Fibroblast of mammary gland (primary cell): Measurements from ENCODE around the gene TMEM271.

Experiments
- DNase-seq: peaks from one replicate; pipeline ENCODE4 v3.0.0-alpha.2; 2010; ENCODE audit warnings: low read depth
- H3K4me3 ChIP-seq: 2 replicates; pipeline ENCODE4 v1.5.1; 2011; ENCODE audit warnings: low read depth, mild to moderate bottlenecking, low read length, moderate library complexity; ENCODE audit not compliant: control insufficient read depth
- CTCF ChIP-seq: conservative IDR thresholded peaks from 2 replicates; pipeline ENCODE4 v1.5.1; 2011; ENCODE audit warnings: low read depth, low read length, inconsistent platforms; ENCODE audit not compliant: control insufficient read depth, insufficient read depth

The TMEM271 gene

GRCh38 chr4:622071-622995, 46.2 kb upstream of the TMEM271 start:
- no peak overlapping the region for H3K4me3 ChIP-seq
- TF ChIP-seq CTCF: no peak
- DNase-seq: peak; percentile 19

- H3K4me3 ChIP-seq: no peak overlapping the region
- no peak for TF ChIP-seq CTCF
- no peak for DNase-seq
Observed at GRCh38 chr4:621296-622070, 45.4 kb upstream of the TMEM271 start.

- no peak overlapping the region for H3K4me3 ChIP-seq
- no peak for DNase-seq
- no peak for TF ChIP-seq CTCF
Observed at GRCh38 chr4:620851-621261, 44.8 kb upstream of the TMEM271 start.

- TF ChIP-seq CTCF: no peak
- H3K4me3 ChIP-seq: no peak overlapping the region
- DNase-seq: no peak
Observed at GRCh38 chr4:620201-620600, 44.1 kb upstream of the TMEM271 start.

GRCh38 chr4:617644-618641, 41.8 kb upstream of the TMEM271 start:
- no peak for DNase-seq
- no peak overlapping the region for H3K4me3 ChIP-seq
- TF ChIP-seq CTCF: no peak

GRCh38 chr4:616911-617643, 41.0 kb upstream of the TMEM271 start:
- no peak for TF ChIP-seq CTCF
- no peak overlapping the region for H3K4me3 ChIP-seq
- no peak for DNase-seq
